NCI-H128 (cell line): ENCODE measurements around the gene PTPRR.
"Not testable (repeated sequence)": the region's sequence is repeated elsewhere in the genome, so short reads cannot be mapped to it uniquely, and the experiment has no call there.

Experiments
- DNase-seq: peaks from one replicate; lab custom pipeline; 2025; ENCODE audit not compliant: unreplicated experiment; lab: John Stamatoyannopoulos, UW

The PTPRR gene

DNA sequence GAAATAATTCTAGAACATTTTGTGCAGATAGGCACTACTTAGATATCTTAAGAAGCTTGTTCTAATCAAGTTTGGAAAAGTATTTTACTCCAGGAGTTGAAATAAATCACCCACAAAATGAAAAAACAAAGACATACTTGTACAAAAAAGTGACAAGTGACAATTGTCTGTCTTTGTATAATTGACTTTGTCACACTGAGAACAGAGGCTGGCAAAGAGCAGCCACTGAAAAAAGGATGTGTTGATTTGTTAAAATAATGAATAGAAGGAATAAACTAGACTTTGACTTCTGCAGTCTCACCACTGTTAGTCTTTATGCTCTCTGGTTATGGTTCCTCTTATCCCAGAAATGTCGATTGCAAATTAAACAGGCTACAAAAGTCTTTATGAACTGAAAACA is 77.6 kb downstream of the PTPRR start:
- DNase-seq, result no peak

DNA sequence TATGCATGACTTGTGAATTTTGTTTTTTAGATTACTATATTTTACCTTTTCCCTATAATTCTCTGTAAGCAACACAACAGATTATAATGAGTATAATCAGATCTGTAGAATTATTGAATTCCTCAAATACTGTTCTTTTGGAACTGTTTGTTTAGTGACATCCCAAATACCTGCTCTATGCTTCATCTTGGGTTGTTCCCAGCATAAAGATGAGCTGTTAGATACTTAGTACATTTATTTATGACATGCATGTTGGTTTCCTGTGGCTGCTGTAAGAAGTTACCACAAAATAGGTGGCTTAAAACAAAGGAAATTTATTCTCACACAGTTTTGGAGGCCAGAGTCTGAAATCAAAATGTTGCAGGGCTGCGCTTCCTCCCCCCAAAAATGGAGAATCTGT is 78.4 kb downstream of the PTPRR start:
- no peak for DNase-seq

DNA sequence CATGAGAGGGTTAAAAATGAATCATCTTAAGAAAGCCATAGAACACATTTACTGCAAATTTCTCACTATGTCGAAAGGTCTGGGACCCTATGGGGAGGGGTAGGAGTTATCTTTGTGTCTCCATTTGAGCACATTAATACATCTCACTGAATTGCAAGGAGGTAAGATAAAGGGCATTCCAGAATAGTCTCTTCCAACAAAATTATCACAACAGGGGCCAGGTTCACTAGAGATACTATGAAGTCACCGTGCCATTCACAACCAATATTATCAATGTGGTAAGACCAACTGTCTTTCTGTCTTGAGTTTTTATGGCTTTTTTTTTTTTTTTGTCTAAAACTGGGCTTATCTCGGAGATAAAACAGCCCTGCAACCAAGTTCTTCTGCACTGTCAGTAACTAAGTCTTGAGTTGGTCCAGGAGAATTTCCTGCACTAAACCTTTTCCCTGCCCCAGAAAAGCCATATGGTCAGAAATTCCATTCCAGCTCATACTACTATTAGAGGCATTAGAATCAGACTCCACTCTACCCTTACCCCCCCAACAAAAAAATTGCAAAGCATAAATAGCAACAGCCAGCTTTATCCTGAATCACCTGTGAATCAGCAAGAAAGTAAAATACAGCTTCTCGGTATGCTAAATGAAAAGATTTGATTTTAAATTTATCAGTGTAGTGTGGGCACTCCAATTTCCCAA is 79.7 kb downstream of the PTPRR start:
- DNase-seq, result no peak

DNA sequence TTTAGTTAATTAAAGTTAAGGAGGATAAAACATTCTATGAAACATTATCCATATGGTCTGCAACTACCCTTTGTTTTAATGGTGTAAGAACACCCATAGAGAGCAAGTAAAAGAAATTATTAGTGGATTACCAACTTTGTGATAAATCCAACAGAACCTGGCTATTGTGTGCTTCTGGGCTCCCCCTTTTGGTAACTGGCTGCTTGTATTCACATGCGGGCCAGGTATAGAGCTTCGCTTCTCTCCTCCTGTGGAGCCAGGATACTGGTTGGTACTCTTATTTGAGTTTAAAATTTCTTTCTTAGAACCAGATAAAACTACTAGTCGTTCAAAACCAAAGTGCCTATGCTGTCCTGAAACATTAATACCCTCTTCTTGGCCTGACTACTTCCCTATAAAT is 81.0 kb downstream of the PTPRR start:
- no peak for DNase-seq

DNA sequence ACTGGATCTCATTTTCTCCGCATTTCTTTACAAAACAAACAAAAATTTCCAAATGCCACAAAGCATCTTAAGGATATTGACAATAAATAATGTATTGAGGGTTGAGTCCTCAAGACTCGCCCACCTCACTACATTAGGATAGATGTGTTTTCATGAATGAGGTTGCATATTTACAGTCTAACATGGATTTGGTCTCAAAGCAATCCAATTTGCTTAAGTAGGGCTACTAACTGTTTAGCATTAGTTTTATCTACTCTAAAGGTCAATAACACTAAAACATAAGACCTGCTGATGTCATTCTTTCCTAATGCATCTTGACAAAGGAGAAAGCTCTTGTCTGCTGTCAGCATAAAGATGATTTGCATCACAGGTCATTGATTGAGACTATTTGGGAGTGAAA is 82.4 kb downstream of the PTPRR start:
- DNase-seq, result no peak

DNA sequence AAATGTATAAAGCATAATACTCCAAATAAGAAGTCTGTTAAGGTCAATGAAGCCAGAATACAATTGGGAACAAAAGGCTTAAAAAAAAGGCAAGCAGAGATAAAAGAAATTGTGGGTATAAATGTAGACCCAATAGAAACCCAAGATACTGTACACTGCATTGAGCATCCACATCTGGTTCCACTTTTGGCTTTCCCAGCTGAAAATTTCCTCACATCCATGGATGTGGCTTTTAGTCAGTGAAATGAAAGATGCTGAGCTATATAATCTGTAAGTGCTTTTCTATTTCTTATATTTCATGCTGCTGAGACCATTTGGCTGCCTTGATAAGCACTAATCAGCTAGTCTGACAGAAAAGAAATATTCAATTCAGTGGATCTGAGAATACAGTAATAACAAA is 83.5 kb downstream of the PTPRR start:
- no peak for DNase-seq

DNA sequence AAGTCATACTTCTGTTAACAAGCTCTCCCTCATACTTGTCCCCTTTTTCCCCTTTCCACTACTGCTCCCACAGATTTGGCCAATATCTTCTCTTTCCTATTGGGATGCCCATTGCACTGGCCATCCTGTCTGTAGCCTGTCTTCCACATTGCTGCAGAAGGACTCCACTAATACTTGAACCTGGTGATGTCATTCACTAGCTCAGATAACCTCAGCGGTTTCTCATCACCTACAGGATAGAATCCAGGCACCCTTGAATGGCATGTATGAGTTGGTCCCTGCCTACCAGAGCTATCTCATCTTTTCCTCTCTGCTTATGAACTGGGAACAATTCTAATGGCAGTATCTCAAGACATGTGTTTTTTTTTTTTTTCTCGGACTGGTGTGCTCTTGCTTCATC is 84.6 kb downstream of the PTPRR start:
- no peak for DNase-seq

DNA sequence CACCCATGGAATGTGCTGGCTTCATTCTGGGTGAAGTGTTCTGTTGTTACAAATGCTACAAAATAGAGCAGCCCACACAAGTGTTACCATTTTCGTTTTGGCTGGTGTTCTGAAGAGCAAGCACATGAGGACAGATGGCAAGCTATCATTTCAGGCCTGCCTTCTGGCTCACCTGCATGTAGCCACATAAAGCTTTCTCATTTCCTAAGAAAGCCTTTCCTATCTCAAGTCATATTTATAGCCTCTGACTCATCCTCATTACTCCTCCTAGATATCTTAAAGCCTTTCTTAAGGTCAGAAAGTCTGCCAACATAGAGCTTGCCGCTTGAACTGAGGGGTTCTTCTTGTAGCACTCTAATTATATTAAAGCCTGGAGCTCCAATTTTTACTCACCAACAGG is 89.0 kb downstream of the PTPRR start:
- DNase-seq, result no peak

DNA sequence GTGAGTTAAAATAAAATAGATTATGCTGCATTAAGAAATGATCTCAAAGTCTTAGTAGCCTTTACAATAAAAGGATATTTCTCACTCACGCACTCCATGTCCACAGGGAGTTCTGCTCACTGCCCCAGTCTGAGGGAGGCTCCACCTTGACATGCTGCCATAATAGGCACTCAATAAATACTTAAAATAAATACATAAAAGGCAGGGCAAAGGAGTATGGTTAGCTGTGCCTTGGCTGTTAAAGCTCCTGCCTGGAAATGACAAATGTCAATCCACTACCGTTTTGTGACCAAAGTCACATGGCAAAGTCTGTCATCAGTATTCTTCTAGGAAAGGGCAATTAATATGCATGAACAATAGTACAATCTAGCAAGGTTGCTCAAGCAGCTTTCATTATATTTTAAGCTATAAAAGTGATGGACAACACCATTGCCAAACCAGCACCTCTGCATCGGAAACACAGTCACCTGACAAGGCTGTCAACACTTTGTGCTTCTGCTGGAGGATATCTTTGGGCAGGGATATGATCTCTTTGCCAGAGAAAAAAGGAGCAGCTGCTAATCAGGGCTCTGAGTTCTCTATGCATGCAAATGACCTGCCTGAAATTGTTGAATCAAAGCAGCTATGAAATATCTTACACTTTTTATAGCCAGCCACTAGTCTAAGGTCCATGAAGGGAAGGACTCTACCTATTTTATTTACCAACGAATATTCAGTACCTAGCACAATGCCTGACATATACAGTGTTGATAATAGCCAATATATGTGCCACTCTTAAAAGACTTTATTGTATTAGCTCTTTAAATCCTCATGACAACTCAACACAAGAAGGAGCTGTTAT is 90.1 kb downstream of the PTPRR start:
- no peak for DNase-seq

DNA sequence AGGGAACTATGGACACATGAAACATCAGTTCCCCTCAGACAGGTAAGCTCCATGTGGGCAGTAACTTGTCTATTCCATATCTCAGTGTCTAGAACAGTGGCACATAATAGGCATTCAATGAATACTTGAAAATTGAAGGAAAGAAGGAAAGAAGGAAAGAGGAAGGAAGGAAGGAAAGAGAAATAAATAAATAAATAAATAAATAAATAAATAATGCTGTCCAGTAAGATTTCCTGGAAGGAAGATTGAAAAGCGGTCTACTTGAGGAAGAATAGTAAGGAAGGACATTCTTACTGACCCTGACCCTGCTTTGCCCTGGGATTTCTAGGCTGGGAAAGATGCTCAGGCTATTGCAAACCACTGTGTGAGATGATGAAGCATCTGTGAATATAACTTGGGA is 91.5 kb downstream of the PTPRR start:
- no peak for DNase-seq

DNA sequence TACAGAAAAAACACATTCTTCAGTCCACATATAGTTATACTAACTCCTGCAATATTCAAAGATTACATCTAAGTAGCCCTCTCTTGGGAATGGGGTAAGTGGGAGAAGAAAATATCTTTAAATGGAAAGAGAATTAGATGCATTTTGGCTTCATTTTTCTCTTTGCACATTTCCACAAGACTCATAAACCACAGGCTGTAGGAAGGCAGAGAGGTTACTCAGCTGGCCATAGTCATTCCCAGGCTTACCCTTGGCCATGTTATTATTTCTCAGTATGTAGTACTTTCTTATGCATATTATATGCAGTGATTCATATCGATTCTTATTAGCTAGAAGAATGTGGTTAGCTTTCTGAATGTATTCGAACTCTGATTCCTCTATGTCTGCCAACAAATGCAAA is 92.2 kb downstream of the PTPRR start:
- DNase-seq, result no peak

DNA sequence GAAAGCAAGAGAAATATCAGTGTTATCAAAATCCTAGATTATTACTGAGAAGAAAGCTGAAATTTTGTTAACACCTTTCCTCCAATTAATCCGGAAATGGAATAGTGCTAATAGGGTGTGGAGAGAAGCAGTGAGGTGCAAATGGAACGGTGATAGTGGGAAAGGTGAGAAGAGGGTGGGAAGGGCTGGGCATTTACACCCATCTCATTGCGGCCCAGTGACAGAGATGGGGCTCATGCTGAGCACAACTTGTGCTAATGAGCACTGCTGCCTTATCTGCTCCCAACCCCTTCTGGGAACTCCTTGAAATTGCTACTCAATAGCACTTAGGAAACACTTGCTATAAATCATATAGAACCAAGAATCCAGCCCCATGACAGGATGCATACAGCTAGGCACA is 94.4 kb downstream of the PTPRR start:
- no peak for DNase-seq

DNA sequence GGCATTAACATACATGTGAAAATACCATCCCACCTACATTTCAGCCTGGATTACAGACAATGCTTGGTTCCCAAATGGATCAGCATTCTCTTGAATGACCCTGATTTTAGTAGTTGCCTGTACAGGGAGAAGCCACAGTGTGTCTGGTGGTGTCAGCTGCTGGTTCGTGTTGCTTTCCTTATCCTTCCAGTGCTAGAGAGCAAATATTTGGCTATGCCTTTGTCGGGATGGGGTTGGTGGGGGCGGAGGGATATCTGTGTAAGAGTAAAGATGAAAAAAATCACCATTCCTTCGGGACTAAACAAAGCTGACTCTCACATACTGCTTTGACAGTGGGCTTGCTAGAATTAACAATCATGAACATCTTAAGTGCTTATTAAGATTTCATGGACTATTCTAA is 96.0 kb downstream of the PTPRR start:
- DNase-seq, result no peak

DNA sequence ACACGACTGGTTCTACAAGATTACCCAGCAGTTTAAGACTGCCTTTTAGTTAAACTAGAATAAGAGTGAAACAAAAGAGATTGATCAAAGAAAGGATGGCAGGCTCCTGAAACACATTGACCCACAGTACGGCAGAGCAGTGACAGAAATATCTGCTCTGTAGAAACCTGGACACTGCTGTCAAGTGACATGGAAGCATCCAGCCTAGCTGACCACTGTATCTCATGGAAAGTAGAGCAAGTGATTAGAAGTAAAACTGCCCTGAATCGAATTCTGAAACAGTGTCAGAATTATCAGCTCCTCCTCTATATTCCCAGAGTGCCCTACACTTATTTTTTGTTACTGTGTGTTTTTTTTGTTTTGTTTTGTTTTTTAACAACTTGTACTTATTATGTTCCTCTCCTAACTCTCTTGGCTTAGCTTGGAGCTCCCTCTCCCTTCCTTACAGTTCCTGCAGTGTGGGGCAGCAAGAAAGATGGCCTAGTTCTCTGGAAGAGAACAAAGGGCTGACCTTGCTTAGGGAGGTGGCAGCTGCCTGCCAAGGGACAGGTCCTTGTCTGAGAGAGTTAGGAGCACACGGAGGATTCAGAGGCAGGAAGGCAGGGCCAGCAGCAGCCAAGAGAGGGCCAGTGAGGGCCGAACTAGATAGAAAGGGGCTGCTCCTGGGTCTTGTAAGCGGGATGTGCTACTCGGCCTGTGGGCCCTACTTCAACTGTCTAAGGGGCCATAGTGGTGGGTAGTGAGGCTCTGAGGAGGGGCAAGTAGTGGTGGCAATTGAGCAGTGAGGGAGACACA is 97.2 kb downstream of the PTPRR start:
- DNase-seq, result no peak

DNA sequence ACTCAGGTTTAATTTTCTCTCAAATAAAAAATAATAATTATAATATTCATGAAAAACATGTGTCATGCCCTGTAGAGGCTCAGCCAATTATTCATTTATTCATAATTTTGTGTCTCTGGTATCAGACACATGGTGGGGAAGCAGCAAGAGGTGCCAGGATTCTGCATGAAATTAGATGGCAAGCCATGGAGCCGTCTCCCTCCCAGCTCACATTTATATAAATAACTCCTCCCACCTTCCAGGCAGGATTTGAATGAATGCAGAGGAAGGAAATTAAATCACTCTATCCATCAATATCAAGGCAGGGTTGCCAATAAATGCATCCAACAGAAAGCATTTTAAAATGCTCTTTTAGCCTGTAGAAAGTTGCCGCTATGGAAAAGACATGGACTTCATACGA is 98.1 kb downstream of the PTPRR start:
- no peak for DNase-seq

DNA sequence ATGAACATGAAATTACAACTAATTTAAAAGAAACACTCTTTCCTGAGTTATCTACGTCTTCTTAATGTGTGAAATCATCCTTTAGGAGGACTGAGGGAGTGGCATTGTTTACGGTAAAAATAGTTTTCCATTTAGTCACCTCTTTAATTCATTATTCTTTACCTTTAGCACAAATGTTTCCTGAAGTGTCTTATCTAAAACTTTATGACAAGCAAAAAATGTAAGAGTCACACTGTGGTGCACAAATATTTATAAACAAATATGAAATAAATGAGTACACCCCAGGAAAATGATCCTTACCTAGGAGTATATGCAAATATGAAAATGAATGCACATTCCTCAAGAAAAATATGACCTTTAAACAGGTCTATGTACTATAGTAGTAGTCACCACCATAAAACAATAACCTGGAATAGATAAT is 104.6 kb downstream of the PTPRR start:
- DNase-seq, result no peak

DNA sequence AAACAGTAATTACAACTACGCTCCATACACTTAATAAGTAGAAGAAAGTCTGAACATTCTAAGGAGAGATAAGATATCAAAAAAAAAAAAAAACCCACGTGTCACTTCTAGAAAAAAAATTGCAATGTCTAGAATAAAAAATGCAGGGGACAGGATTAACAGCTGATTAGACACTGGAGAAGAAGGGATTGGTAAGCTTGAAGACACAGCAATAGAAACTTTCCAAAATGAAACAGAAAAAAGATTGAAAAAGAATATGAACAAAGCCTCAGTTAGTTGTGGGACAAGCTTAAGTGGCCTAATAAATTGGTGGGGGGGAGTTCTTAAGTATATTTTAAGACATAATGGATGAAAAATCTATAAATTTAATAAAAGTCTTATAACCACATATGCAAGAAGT is 105.5 kb downstream of the PTPRR start:
- no peak for DNase-seq

DNA sequence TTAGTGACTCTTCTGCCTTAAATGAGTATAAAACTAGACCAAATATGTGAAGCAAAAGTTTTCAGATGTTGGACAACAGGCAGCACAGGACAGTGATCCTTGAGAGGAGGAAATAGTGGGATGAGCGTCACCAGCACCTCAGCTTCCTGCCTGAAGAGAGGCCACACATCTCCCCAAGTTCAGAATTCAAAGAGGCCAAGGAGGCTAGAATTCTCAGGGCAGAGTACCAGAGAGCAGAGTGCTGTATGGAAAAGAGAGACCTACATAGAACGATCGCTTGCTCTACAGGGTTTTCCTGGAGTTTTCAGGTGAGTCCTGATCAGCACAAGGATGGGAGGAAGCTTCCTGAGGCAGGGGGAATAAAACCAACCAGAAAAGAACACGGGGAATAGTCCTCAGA is 107.0 kb downstream of the PTPRR start:
- DNase-seq, result no peak

DNA sequence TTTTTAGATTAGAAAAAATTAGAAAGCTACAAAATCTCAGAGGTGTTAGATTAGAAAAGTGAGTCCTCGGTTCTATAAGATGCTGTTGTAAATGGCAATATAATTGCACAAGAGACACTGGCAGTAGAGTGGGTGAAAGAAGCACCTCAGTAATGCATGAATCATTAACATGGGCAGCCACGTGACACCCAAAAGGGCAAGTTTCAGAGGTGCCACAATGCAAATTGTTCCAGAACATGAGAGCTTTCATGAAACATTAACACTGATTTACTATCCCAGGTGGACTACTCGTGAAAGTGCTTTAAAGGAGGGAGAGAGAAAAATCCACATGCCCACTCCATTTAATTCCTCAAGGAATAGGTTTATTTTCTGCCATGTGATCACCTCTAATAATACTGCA is 108.4 kb downstream of the PTPRR start:
- no peak for DNase-seq

DNA sequence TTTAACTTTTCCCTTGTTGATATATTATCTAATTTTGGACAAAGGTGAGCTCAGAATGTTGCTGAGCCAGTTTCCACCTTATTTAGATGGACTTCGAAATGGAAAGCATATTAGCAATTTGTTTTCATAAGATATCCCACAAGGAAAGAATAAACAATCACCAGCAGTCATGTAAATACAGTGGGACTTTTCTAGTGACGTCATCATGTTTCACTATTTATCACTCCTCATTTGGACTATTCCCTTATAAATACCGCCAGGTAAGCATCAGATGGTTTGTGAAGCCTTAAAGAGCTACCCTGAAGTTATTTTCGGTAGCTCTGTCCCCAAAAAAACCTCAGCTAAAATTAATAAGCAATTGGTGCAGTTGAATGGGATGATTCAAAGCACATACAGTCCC is 110.7 kb downstream of the PTPRR start:
- no peak for DNase-seq

DNA sequence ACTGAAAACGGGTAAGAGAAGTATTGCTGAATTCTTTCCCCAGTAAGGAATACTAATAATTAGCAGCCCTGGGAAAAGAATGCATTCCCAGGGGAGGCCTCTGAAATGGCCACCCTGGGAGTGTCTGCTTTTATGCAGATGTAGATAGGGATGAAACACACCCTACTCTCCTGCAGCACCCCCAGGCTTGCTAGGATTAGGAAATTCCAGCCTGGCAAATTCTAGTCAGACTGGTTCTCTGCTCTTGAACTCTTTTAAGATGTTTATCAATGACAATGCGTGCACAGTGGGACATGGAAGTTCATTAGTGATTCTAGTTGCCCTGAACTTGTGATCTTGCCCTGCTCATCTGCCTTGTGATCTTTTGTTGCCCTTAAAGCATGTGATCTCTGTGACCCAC is 112.5 kb downstream of the PTPRR start:
- DNase-seq, result not testable (repeated sequence)

DNA sequence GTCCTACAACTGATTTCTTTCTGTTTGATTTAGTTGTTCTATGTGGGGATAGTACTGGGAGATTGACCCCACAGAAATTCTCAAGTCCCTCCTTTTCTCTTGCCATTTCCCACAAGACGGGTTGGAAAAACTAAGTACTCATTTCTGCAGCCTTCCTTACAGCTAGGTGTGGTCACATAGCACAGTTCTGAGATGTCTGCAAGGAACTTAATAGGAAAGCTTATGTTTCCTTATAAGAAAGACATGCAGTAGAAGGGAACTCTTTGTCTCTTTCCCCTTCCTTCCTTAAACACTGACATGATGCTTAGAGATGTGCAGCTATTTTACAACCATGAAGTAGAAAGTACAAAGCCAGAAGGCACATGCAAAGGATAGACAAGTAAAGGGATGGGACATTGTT is 113.7 kb downstream of the PTPRR start:
- DNase-seq, result no peak
